Measurements from ENCODE around the gene PRR3.
"Not testable (repeated sequence)": the region's sequence is repeated elsewhere in the genome, so short reads cannot be mapped to it uniquely, and the experiment has no call there.

PRR3 gene

DNA sequence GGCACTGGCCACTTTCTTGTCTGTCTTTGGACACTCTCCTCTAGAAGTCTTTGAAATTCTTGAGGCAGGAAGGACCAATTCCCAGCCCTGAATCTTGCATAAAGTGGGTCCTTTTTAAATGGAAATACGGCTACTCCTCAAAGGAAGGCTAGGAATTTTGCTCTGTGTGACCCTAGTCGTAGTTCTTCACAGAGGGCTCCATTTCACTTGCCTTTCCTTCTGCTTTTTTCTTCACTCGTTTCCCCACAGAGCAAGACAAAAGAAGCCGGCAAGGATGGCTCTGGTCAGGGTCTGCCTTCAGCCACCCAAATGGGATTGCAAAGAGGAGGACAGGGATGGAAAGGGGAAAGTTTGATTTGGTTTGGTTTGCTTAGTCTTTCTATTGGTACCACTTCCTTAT, 42.0 kb upstream of the PRR3 start:
- no peaks in the 10 kb centered on the region for H3K36me3 ChIP-seq (ENCODE audit: control insufficient read depth, low read length)
- TF ChIP-seq, protein P1, sequence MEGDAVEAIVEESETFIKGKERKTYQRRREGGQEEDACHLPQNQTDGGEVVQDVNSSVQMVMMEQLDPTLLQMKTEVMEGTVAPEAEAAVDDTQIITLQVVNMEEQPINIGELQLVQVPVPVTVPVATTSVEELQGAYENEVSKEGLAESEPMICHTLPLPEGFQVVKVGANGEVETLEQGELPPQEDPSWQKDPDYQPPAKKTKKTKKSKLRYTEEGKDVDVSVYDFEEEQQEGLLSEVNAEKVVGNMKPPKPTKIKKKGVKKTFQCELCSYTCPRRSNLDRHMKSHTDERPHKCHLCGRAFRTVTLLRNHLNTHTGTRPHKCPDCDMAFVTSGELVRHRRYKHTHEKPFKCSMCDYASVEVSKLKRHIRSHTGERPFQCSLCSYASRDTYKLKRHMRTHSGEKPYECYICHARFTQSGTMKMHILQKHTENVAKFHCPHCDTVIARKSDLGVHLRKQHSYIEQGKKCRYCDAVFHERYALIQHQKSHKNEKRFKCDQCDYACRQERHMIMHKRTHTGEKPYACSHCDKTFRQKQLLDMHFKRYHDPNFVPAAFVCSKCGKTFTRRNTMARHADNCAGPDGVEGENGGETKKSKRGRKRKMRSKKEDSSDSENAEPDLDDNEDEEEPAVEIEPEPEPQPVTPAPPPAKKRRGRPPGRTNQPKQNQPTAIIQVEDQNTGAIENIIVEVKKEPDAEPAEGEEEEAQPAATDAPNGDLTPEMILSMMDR (IDR thresholded peaks at IDR 0.05; ENCODE audit: low read depth, low read length, poor library complexity, severe bottlenecking), result no peak
- TF ChIP-seq EZH2phosphoT487 (IDR thresholded peaks at IDR 0.05; ENCODE audit: borderline replicate concordance, low read length), result no peak
- H4K20me1 ChIP-seq (ENCODE audit: control insufficient read depth, insufficient read depth, low read depth, low read length), result no peaks in the 10 kb centered on the region
- peaks cover 9% of the 10 kb centered on the region for H3K9me3 ChIP-seq (ENCODE audit: control insufficient read depth, insufficient read depth, low read length)
- H3F3A ChIP-seq (ENCODE audit: control insufficient read depth, insufficient read depth), result peaks cover 21% of the 10 kb centered on the region
- H3K27me3 ChIP-seq (ENCODE audit: control insufficient read depth, low read length), result peaks cover 21% of the 10 kb centered on the region
- peaks cover 46% of the 10 kb centered on the region for H3K4me1 ChIP-seq (ENCODE audit: control insufficient read depth, low read length)
- no peak overlapping the region for H3K27ac ChIP-seq (ENCODE audit: low read depth, low read length)
- H3K79me2 ChIP-seq (ENCODE audit: control insufficient read depth, low read length), result no peaks in the 10 kb centered on the region
- H3K4me3 ChIP-seq (ENCODE audit: low read length), result peak overlapping the region; percentile 71
- no peaks in the 10 kb centered on the region for H3K9me2 ChIP-seq (replicated peaks; ENCODE audit: control insufficient read depth, low read length)
- H3K4me2 ChIP-seq (ENCODE audit: low read length), result peak overlapping the region; percentile 58

DNA sequence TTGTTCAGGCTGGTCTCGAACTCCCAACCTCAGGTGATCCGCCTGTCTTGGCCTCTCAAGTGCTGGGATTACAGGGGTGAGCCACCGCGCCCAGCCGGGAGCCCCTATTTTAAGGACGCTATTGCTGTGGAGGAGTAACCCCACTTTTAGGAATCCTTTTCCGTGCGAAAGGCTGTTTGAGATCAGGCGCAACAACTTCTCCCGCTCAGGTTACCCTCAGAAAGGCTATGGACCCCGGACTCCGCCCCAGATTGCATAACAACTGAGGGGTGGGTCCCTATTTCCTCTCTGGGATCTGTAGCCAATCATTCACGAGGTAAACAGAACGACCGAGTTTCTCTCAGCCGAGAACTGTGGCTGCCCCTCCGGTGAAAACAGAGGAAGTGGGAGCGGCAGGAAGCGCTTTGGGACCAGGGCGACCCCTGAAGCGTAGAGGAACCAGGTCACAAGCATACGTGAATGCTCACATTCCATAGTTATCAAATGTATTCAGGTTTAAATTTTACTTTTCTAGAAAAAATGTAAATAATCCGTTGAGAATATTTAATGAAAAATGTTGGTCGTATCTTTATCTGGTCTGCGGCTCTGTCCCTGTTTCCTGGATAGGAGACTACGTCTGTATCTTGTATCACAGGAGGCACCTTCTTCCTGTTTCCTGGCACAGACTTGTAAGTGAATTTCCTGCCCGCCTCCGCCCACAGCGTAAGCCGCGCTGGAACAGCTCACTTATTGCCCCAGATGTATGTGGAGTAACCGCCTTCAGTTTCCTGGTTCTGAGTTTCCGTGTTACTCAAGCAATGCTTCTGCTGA, 40.9 kb upstream of the PRR3 start:
- Histone ChIP-seq H3K4me2 (ENCODE audit: low read length) (peak overlapping the region; percentile 62), H3K9me3 (ENCODE audit: control insufficient read depth, insufficient read depth, low read length) (peaks cover 9% of the 10 kb centered on the region)
- TF ChIP-seq, protein P1 (IDR thresholded peaks at IDR 0.05; ENCODE audit: low read depth, low read length, poor library complexity, severe bottlenecking), result no peak
- no peak for TF ChIP-seq EZH2phosphoT487 (IDR thresholded peaks at IDR 0.05; ENCODE audit: borderline replicate concordance, low read length)

DNA sequence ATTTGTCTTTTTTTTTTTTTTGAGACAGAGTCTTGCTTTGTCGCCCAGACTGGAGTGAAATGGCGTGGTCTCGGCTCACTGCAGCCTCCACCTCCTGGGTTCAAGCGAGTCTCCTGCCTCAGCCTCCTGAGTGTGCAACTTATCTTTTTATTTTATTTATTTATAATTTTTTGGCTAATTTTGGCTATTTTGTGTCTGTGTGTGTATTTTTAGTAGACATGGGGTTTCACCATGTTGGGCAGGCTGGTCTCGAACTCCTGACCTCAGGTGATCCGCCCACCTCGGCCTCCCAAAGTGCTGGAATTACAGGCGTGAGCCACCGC, 40.4 kb upstream of the PRR3 start:
- H4K20me1 ChIP-seq (ENCODE audit: control insufficient read depth, insufficient read depth, low read depth, low read length); H3K9me2 ChIP-seq (replicated peaks; ENCODE audit: control insufficient read depth, low read length); H3K79me2 ChIP-seq (ENCODE audit: control insufficient read depth, low read length); H3K9me3 ChIP-seq (ENCODE audit: control insufficient read depth, insufficient read depth, low read length); H3K36me3 ChIP-seq (ENCODE audit: control insufficient read depth, low read length): not testable (repeated sequence)
- Histone ChIP-seq H3K27me3 (ENCODE audit: control insufficient read depth, low read length) (peaks cover 11% of the 10 kb centered on the region), H3F3A (ENCODE audit: control insufficient read depth, insufficient read depth) (peaks cover 21% of the 10 kb centered on the region), H3K4me1 (ENCODE audit: control insufficient read depth, low read length) (peaks cover 30% of the 10 kb centered on the region), H3K4me3 (ENCODE audit: low read length) (peak overlapping the region; percentile 71), H3K4me2 (ENCODE audit: low read length) (peak overlapping the region; percentile 62), H3K27ac (ENCODE audit: low read depth, low read length) (peak overlapping the region; percentile 85)

More for the DNA sequence above, 40.9 kb upstream of the PRR3 start:
- Histone ChIP-seq H3K79me2 (ENCODE audit: control insufficient read depth, low read length) (no peaks in the 10 kb centered on the region), H3K4me1 (ENCODE audit: control insufficient read depth, low read length) (peaks cover 35% of the 10 kb centered on the region), H3K27me3 (ENCODE audit: control insufficient read depth, low read length) (peaks cover 16% of the 10 kb centered on the region), H3K9me2 (replicated peaks; ENCODE audit: control insufficient read depth, low read length) (no peaks in the 10 kb centered on the region), H4K20me1 (ENCODE audit: control insufficient read depth, insufficient read depth, low read depth, low read length) (no peaks in the 10 kb centered on the region), H3F3A (ENCODE audit: control insufficient read depth, insufficient read depth) (peaks cover 21% of the 10 kb centered on the region), H3K36me3 (ENCODE audit: control insufficient read depth, low read length) (no peaks in the 10 kb centered on the region), H3K4me3 (ENCODE audit: low read length) (peak overlapping the region; percentile 71), H3K27ac (ENCODE audit: low read depth, low read length) (peak overlapping the region; percentile 85)

DNA sequence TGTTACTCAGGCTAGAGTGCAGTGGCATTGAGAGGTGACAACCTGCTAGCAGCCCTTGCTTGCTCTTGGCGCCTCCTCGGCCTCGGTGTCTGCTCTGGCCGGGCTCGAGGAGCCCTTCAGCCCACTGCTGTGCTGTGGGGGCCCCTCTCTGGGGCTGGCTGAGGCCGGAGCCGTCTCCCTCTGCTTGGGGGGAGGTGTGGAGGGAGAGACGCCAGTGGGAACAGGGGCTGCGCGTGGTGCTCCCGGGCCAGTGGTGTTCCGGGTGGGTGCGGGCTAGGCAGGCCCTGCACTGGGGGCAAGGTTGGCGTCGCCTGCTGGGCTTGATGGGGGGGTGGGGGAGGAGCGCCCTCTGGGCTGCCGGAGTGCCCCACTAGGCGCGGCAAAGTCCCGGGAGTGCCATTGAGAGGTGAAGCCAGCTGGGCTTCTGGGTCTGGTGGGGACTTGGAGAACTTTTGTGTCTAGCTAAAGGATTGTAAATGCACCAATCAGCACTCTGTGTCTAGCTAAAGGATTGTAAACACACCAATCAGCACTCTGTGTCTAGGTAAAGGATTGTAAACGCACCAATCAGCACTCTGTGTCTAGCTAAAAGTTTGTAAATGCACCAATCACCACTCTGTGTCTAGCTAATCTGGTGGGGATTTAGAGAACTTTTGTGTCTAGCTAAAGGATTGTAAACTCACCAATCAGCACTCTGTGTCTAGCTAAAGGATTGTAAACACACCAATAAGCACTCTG, 39.2 kb upstream of the PRR3 start:
- Histone ChIP-seq H3K4me1 (ENCODE audit: control insufficient read depth, low read length) (peaks cover 17% of the 10 kb centered on the region), H3K27me3 (ENCODE audit: control insufficient read depth, low read length) (peaks cover 14% of the 10 kb centered on the region), H3F3A (ENCODE audit: control insufficient read depth, insufficient read depth) (peaks cover 21% of the 10 kb centered on the region)
- not testable (repeated sequence) for H3K4me2 ChIP-seq (ENCODE audit: low read length); H3K27ac ChIP-seq (ENCODE audit: low read depth, low read length); H3K9me2 ChIP-seq (replicated peaks; ENCODE audit: control insufficient read depth, low read length); H3K36me3 ChIP-seq (ENCODE audit: control insufficient read depth, low read length); H4K20me1 ChIP-seq (ENCODE audit: control insufficient read depth, insufficient read depth, low read depth, low read length); H3K79me2 ChIP-seq (ENCODE audit: control insufficient read depth, low read length); H3K9me3 ChIP-seq (ENCODE audit: control insufficient read depth, insufficient read depth, low read length); H3K4me3 ChIP-seq (ENCODE audit: low read length)

DNA sequence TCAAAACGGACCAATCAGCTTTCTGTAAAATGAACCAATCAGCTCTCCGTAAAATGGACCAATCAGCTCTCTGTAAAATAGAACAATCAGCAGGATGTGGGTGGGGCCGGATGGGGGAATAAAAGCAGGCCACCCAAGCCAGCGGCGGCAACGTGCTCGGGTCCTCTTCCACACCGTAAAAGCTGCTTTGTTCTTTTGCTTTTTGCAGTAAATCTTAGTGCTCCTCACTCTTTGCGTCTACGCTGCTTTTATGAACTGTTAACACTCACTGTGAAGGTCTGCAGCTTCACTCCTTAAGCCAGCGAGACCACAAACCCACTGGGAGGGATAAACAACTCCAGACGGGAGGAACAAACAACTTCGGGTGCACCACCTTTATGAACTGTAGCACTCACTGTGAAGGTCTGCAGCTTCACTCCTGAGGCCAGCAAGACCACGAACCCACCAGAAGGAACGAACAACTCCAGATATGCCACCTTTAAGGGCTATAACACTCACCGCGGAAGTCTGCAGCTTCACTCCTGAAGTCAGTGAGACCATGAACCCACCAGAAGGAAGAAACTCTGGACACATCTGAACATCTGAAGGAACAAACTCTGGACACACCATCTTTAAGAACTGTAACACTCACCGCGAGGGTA, 38.5 kb upstream of the PRR3 start:
- H3K4me3 ChIP-seq (ENCODE audit: low read length); H3K27ac ChIP-seq (ENCODE audit: low read depth, low read length); H3K4me2 ChIP-seq (ENCODE audit: low read length); H3K79me2 ChIP-seq (ENCODE audit: control insufficient read depth, low read length); H4K20me1 ChIP-seq (ENCODE audit: control insufficient read depth, insufficient read depth, low read depth, low read length); H3K9me2 ChIP-seq (replicated peaks; ENCODE audit: control insufficient read depth, low read length); H3K9me3 ChIP-seq (ENCODE audit: control insufficient read depth, insufficient read depth, low read length); H3K36me3 ChIP-seq (ENCODE audit: control insufficient read depth, low read length): not testable (repeated sequence)
- H3K27me3 ChIP-seq (ENCODE audit: control insufficient read depth, low read length), result peaks cover 14% of the 10 kb centered on the region
- H3K4me1 ChIP-seq (ENCODE audit: control insufficient read depth, low read length), result peaks cover 15% of the 10 kb centered on the region
- H3F3A ChIP-seq (ENCODE audit: control insufficient read depth, insufficient read depth), result peaks cover 15% of the 10 kb centered on the region
